Measurements from ENCODE around the gene SLC29A4.
"Not testable (repeated sequence)": the region's sequence is repeated elsewhere in the genome, so short reads cannot be mapped to it uniquely, and the experiment has no call there.

DNA sequence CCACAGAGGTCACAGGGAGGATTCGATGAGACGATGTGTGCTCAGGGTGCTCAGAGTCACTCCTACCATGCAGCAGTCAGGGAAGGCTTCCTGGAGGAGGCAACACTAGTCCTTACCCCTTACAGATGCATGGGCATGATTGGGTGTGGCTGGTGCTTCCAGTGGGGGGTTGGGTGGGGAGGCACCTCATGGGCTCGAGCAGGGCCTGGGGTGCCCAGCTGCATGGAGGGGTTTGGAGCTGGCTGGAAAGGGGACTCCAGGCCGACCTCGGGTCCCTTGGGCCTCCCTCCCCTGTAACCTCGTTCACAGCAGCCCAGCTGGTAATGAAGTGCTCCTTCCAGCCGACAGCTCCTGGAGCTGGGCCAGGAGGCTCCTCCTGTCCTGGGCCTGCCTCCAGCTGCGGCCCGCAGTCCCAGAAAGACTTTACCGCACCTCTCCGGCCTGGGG lies 7.7 kb upstream of the SLC29A4 start:
- TF ChIP-seq CHD4 (IDR thresholded peaks at IDR 0.05; ENCODE audit: borderline replicate concordance, low read length); JUNB (CRISPR knock-in tag; IDR thresholded peaks at IDR 0.05; ENCODE audit: borderline replicate concordance); EP300 (IDR thresholded peaks at IDR 0.05; ENCODE audit: low read depth in 2 of 2, low read length in 2 of 2); EP300 (CRISPR knock-in tag; IDR thresholded peaks at IDR 0.05; ENCODE audit: borderline replicate concordance); TAF1 (CRISPR knock-in tag; IDR thresholded peaks at IDR 0.05); TARDBP (CRISPR knock-in tag; IDR thresholded peaks at IDR 0.05); RBFOX2 (IDR thresholded peaks at IDR 0.05; ENCODE audit: low read depth, low read length); KLF13 (CRISPR knock-in tag; IDR thresholded peaks at IDR 0.05); NR3C1 (CRISPR knock-in tag; IDR thresholded peaks at IDR 0.05); GABPA (IDR thresholded peaks at IDR 0.05; ENCODE audit: low read depth, low read length); GABPA (CRISPR knock-in tag; IDR thresholded peaks at IDR 0.05; ENCODE audit: low read depth): not testable (repeated sequence)
- TF ChIP-seq, protein P1, sequence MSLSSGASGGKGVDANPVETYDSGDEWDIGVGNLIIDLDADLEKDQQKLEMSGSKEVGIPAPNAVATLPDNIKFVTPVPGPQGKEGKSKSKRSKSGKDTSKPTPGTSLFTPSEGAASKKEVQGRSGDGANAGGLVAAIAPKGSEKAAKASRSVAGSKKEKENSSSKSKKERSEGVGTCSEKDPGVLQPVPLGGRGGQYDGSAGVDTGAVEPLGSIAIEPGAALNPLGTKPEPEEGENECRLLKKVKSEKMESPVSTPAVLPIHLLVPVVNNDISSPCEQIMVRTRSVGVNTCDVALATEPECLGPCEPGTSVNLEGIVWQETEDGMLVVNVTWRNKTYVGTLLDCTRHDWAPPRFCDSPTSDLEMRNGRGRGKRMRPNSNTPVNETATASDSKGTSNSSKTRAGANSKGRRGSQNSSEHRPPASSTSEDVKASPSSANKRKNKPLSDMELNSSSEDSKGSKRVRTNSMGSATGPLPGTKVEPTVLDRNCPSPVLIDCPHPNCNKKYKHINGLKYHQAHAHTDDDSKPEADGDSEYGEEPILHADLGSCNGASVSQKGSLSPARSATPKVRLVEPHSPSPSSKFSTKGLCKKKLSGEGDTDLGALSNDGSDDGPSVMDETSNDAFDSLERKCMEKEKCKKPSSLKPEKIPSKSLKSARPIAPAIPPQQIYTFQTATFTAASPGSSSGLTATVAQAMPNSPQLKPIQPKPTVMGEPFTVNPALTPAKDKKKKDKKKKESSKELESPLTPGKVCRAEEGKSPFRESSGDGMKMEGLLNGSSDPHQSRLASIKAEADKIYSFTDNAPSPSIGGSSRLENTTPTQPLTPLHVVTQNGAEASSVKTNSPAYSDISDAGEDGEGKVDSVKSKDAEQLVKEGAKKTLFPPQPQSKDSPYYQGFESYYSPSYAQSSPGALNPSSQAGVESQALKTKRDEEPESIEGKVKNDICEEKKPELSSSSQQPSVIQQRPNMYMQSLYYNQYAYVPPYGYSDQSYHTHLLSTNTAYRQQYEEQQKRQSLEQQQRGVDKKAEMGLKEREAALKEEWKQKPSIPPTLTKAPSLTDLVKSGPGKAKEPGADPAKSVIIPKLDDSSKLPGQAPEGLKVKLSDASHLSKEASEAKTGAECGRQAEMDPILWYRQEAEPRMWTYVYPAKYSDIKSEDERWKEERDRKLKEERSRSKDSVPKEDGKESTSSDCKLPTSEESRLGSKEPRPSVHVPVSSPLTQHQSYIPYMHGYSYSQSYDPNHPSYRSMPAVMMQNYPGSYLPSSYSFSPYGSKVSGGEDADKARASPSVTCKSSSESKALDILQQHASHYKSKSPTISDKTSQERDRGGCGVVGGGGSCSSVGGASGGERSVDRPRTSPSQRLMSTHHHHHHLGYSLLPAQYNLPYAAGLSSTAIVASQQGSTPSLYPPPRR (CRISPR knock-in tag; IDR thresholded peaks at IDR 0.05; ENCODE audit: borderline replicate concordance) = not testable (repeated sequence)
- TF ChIP-seq, protein P2, sequence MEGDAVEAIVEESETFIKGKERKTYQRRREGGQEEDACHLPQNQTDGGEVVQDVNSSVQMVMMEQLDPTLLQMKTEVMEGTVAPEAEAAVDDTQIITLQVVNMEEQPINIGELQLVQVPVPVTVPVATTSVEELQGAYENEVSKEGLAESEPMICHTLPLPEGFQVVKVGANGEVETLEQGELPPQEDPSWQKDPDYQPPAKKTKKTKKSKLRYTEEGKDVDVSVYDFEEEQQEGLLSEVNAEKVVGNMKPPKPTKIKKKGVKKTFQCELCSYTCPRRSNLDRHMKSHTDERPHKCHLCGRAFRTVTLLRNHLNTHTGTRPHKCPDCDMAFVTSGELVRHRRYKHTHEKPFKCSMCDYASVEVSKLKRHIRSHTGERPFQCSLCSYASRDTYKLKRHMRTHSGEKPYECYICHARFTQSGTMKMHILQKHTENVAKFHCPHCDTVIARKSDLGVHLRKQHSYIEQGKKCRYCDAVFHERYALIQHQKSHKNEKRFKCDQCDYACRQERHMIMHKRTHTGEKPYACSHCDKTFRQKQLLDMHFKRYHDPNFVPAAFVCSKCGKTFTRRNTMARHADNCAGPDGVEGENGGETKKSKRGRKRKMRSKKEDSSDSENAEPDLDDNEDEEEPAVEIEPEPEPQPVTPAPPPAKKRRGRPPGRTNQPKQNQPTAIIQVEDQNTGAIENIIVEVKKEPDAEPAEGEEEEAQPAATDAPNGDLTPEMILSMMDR (CRISPR knock-in tag; IDR thresholded peaks at IDR 0.05) = not testable (repeated sequence)
- TF ChIP-seq, protein P3, sequence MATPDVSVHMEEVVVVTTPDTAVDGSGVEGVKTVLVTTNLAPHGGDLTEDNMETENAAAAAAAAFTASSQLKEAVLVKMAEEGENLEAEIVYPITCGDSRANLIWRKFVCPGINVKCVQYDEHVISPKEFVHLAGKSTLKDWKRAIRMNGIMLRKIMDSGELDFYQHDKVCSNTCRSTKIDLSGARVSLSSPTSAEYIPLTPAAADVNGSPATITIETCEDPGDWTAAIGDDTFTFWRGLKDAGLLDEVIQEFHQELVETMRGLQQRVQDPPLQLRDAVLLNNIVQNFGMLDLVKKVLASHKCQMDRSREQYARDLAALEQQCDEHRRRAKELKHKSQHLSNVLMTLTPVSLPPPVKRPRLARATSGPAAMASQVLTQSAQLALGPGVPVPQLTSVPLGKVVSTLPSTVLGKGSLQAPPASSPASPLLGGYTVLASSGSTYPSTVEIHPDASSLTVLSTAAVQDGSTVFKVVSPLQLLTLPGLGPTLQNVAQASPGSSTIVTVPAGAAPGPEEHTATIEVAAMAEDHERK (CRISPR knock-in tag; IDR thresholded peaks at IDR 0.05; ENCODE audit: low read depth) = not testable (repeated sequence)
